Effector CD8-positive, alpha-beta T cell (primary cell): ENCODE data around the gene POLR1H.
A peak's percentile ranks its signal among the peaks of the same experiment; 100 is the strongest.

Experiments used
- DNase-seq: peaks from one replicate; lab custom pipeline; 2025; lab: John Stamatoyannopoulos, UW

Gene POLR1H

DNA sequence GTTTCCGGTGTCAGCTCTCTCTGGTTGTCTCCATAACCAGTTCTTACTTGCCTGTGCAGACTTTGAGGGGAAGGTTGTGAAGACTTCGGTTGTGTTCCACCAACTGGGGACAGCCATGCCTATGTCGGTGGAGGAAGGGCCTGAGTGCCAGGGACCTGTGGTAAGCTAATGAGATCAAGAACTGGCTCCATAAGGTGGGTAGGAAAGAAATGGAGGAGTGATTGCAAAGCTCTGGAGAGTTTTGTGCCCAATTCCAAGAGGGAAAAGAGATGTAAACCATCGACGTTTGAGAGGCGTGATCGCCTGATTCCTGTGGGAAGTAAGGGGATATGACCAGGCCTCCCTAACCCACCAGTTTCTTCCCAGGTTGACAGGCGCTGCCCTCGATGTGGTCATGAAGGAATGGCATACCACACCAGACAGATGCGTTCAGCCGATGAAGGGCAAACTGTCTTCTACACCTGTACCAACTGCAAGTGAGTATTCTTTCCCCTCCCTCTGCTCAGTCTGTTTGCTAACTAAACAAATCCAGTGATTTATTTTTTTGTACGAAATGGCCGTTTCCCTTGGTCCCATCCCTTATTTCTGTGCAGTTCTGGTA, 893 bp downstream of the POLR1H start:
- DNase-seq: no peak

DNA sequence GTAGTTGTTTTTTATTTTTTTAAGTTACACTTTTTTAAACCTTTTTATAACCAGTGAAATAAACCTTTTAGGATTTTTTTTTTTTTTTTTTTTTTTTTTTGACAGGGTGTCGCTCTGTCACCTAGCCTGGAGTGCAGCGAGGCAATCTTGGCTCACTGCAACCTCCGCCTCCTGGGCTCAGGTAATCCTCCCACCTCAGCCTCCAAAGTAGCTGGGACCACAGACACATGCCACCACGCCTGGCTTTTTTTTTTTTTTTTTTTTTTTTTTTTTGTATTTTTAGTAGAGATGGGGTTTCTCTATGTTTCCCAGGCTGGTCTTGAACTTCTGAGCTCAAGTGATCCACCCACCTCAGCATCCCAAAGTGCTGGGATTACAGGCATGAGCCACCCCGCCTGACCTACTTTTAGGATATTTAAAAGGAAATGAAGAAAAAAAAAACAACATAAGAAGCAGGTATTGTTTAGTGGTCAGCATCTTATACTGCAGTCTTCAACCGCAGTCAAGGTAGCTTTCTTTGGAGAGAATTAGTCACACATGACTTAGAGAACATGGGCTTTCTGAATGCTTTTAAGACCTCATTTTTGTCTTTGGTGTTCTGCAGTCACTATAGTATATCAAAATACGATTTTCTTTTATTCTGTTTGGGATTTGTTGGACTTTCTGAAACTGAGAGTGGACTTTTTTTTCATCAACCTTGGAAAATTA, 1.6 kb downstream of the POLR1H start:
- no peak for DNase-seq

DNA sequence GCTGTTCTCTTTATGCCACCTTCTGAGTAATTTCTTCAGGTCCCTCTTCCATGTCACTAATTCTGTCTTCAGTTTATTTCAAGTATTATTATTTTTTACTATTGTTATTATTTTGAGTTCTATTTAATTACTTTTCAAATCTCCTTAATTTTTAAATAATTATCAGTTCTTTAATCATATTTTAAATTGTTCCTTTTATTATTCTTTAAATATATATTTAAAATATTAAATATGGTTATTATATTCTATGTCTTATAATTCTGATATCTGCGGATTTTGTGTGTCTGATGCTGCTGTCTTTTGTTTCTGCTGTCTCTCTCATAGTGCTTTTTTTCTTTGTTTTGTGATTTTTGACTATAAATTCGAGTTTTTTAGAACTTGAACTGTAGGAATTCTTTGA, 2.2 kb downstream of the POLR1H start:
- no peak for DNase-seq

DNA sequence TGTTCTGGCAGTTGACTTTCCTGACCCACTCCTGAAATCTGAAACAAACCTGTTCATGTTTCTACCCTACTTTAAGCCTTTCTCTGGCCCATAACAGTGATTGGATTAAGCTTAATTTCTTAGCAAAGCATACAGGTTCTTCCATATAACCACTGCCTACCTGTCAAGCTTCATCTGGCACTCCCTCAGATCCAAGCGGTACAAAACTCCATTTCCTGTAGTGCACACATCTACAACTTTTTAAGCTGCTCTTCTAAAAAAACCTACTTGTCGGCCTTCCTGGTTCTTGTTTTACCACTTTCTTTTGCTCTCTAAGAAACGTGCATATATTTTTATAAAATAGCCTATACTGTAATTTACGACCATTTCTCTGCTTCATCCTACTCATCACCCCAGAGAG, 5.0 kb downstream of the POLR1H start:
- no peak for DNase-seq

DNA sequence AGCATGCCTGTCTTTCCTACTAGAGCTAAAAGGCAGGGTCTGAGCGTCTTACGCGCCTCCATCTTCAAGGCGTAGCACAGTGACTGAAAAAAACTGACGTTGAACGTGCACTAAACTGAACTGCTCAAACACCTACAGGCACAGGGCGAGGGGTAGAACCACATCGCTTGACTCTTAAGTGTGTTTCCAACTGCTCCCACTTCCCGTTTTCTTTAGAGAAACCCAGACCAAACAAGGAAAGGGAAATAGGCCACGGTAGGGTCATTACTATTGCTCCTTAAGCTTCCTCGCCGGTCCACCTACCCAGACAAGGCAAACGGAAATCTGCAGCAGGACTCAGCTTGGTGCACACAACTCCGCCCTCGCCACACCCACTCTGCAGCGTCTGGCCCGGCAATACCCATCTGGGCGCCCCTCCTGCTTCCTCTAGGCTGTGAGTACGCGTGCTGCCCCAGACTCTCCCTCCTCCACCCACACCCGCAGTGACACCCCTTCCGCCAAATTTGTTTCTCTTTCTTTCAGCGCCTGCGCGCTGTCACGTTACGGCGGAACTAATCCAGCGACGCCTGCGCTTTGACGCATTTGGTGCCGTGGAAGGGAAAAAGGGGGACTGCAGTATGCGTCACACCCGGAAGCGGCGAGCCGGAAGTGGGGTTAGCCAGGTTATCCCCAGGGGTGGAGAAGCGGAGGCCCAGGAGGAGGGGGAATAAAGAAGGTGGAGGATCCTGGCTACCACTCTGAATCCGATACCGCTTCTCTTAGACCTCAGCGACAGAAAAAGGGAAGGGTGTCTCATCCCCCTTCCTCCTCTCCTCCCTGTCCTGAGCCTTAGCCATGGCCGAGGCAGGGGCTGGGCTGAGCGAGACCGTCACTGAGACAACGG, 5.8 kb downstream of the POLR1H start, which contains the start of gene PPP1R11:
PPP1R11 (plus strand) TSS at position 622 of the 883 bp plus-strand sequence; CDS start at position 835, 213 bp downstream.
- peak; percentile 99 for DNase-seq

DNA sequence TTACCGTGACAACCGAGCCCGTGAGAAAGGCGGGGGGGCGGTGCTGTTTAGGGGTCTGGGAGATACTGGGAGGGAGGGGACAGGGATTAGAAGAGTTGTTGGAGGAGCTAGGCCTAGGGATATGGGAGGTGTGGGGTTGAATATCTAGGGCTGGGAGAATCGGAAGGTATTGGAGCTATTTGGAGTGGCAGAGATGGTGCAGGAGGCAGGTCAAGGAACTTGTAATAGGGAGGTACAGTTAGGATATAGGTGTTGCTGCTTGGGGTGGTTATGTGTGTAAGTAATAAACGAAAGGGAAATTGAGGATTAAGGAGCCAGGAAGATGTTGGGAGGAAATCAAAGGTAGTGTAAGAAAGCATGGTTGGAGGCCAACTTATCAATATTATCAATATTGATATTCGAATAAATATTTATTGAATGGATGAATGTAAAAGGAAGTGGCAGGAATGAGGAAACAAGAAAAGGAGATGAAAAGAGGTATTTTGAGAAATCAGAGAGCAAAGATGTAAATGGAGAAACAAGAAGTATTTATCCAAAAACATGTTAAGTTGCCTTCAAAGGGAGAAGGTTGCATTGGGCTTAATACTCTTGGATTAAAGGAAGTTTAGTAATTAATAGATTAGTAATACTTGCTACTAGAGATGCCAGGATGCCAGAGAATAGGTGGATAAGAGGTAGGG, 6.5 kb downstream of the POLR1H start:
- DNase-seq: no peak

DNA sequence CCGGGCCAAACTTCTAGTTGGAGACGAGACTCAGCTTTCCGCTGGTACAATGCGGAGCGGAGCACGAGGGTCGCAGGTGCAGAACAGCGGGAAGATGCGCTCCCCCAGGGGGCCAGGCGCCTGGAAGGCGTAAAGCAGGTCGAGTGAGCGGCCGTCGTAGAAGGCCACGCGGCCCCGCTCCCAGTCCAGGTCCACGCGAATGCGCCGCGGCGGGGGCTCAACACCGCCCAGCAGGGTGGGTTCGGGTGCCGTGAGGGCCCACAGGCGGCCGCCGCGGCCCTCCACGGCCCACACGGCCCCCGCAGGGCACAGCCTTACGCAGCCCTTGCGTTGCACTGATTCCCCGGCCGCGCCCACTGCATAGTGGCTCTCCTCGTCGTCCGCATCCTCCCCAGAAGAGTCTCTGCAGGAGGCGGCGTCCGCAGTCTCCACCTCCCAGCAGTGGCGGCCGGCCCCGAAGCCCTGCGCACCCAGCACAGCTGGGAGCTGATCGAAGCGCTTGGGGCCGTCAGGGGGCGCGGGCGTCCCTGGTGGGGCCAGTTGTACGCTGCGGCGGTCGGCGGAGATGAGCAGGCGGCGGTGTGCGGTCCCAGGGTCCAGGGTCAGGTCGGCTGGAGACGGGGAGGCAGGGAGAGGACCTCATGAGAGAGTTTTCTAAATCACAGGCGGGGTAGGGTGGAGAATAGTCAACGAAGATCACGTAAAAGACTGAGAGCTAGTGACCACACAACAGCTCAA, 10.2 kb downstream of the POLR1H start:
- no peak for DNase-seq

DNA sequence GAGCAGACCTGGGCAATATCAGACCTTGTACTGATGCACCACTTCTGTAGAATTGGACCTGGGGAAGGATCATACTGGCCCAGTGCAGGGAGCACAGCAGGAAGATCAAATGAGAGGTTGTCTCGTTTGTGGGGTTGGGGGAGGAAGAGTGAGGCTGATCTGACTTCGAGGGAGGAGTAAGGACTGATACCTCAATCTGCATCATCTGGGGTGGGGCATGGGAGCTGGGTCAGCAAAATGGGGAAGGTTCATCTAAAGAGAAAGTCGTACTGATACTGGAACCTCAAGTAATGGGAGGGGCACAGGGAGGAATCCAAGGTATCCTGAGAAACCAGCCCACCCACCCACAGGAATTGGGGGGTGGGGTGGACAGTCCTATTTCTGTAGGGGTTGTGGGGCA, 10.8 kb downstream of the POLR1H start:
- no peak for DNase-seq

DNA sequence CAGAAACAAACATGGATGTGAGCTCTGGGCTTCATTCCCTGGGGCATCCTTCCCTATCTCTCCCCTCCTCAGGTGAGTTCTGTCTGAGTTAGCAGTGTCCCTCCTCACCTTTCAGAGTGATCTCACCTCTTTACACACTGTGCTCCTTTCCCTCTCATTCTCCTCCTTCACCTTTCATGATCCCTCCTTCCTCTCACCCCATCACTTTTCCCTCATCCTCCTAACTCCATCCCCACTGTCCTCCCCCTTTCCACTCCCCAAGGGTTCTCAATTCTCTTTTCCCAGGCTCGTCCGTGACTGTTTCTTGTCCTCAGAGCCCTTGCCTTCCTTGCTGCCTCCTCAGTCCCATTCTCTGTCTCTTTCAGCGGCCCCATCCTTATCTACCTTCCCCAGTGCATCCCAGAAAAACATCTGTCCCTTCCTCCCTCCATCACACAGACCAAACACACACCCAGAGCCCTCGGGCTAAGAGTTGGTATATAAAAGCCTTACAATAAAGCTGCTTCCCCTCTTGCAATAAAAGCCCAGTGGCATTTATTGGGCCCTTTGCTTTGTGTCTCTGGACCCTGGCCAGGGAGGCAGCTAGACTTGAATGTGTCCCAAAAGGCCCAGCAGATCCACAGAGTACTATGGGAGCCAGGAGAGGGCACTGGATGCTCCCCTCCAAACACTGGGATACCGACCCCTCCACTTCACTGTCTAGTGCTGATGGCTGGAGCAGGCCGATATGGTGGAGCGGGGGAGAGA, 12.6 kb downstream of the POLR1H start:
- DNase-seq: no peak

DNA sequence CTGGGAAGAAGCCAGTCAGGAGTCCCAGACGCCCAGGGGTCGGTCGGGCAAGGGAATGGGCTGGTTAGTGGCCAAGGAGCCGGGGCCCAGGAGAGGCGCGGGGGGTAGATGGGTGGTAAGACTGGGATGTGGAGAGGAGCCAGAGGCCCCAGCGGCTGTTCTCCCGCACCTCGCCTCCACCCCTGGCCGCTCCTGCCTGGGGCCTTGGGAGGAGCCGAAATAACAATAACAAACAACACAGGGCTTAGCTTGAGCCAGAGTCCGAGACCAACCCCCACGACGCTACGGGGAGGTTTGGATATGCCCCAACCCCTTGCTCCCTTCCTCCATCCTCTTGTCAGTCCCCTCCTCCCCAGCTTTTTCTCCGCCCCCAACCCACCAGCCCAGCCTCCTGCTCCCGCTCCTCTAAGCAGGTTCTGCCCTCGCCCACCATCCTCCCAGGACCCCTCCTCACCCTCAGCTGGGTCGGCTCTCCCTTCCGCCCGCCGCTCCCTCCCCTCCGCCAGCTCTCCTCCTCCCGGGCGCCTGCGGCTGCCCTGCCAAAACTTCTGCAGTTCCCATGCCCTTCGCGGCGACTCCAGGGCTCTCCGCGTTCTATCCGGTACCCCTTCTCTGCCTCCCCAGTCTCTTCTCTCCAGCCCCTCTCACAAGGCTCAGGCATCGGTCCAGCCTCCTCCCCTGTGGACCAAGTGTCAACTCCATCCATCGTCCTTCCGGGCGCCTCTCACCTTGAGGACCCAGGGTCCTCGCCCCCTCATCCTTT, 13.4 kb downstream of the POLR1H start:
- DNase-seq: no peak

DNA sequence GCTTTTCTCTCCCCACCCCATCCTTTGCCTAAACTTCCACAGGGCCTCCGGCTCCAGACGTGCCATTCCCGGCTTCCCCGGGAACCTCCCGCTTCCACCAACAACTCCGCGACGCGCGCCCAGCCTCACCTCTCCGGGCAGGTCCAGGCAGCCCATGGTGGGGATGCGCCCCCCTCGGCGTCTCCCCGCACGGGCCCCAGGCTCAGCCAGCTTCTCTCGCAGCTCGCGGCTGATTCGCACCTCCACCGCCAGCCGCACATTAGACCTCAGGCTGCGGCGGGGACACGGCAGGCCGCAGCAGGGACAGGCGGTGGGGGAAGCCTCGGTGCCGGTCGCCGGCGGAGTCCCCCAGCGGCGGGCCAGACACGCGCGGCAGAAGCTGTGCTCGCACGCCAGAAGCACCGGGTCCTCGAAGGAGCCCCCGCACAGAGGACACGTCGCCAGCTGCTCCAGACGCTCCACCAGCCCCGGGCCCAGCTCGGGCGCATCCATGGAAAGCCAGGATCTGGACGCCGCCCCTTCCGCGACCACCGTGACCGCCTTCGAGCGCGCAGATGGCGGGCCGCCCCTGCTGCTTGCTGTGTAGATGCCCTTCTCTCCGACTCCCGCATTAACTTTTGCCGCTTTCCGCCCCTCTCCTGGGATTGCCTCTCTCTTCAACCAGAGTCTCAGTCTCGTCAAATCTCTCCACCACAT, 14.2 kb downstream of the POLR1H start, which contains the start of gene RNF39:
RNF39 (minus strand) TSS at position 676 of the 696 bp plus-strand sequence; CDS start at position 492, 184 bp downstream.
- DNase-seq: no peak

DNA sequence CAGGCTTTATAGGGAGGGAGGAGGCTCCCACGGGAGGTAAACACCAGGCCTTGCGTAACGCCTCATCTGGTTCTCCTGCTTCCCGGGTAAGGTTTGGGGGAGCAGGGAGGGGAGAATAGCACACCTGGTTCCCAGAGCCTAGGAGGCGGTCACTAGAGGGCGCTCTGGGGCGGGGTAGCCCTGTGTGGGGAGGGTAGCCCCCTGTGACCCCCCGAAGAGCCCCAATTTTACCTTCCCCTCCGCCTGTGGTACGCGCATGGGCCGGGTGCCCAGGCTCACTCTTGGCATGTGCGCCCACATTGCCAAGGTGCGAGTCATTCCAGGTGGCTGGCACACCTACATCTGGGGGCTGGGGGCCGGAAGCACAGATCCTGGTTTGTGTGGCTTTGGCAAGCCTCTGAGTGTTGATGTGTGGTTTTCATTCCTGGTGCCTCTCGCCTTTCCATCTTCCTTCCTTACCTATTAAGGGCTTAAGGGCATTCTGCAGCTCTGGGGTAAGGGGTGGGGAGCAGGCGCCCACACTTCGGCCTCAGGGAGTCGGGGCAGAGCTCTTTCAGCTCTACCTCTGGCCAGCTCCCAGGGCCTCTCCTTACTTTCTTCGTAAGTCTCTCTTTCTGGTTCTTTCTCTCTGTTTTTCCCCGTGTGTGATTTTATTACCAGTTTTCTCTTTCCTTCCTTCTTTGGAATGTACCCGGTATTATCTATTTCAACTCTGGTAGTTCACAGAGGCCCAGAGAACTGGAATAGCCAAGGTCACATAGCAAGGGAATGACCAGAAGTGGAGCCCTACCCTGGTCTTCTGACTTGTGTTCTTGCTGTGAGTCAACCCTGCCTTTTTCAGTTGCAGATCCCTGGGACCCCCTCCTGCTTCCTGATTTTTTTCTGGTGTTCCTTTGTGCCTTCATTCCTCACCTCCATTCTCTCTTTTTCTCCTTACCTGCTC, 15.0 kb downstream of the POLR1H start:
- no peak for DNase-seq

DNA sequence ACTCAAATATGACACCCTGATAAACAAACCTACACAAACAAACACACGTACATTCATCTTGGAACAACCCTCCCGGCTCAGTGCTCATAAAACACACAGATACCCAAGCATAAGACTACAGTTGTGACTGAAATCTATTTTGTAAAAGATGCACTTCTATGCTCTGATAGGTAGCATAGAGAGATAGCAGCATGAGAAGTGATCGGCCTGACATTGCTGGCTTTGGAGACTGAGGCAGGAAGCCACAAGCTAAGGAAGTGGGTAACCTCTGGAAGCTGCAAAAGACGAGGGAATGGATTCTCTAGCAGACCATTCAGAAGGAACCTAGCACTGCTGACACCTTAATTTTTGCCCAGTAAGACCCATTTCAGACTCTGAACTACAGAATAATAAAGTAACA, 16.2 kb downstream of the POLR1H start:
- DNase-seq: no peak

DNA sequence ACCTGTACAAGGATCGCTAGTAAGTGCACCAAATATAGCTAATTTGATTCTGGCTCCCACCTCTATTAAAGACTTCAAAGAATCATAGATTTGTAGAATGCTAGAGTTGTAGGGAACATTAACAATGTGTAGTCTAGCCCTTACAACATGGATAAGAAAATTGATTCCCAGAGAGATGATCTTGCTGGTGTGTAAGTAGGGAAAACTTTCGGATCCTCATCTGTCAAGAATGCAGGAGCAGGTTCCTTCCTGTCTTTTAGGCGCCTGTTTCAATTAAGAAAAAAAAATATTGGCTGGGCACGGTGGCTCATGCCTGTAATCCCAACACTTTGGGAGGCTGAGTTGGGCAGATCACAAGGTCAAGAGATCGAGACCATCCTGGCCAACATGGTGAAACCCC, 26.8 kb downstream of the POLR1H start:
- DNase-seq: no peak

DNA sequence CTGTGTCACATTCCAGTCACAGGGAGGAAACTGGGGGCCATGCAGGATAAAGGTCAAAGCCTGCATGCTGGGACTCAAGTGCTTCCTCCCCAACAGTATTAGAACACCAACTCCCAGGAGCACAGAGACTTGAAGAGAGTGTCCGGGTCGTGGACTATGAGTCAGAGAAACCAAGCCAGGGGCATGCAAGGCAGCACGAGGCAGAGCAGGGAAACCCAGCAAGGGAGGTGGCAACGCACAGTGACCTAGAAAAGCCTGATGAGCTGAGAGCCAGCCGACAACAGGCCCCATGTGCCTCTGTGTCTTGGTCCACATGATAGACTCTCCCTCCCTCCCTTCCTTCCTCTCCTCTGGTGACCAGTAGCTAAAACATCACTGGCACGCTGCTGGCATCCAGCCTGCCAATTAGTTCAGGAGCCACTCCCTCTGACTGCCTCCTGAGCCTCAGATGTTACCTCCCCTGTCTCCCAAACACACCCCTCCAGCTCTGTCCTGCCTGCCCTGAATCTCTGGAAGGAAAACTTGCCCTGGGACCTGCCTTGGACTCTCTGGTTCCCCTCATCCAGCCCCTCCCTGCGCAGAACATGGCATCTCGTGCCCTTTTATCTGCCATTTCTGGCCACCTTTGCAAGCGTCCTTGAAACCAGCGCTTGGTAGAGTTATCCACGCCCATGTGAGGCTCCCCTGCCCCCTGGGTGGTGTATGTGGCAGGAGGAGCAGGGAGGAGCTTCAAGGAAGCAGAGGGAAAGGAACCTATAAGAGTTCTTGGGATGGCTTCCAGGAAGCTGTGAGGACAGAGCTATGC, 30.7 kb downstream of the POLR1H start:
- DNase-seq: no peak

DNA sequence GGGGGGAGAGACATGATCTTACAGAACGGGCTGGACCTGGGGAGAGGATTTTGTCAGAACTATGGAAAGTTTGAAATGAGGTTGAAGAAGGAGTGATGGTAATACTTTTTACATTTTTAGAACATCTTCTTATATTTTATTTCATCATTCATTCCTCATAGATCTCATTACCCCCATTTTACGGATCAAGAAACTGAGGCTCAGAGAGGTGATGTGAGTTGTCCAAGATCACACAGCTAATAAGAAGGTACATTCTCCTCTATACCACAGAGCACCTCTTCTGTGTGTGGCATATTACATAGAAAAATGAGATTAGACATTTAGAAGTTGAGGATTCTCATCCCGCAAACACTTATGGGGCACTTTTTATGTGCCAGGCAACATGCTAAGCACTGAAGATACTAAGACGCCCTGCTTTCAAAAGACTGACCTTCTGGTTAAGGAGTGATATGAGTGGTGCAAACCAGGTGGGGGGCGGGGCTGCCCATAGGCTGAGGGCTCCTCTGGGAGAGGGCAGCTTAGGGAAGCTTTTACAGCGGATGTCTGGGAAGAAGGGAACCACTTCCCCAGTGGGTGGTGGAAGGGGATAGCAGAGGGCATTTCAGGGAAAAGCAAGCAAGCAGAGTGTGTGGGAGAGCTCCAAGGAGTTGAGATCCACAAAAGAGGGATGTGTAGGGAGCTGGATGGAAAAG, 31.9 kb downstream of the POLR1H start:
- DNase-seq: no peak
